ENCODE data around the gene HFE.

DNA sequence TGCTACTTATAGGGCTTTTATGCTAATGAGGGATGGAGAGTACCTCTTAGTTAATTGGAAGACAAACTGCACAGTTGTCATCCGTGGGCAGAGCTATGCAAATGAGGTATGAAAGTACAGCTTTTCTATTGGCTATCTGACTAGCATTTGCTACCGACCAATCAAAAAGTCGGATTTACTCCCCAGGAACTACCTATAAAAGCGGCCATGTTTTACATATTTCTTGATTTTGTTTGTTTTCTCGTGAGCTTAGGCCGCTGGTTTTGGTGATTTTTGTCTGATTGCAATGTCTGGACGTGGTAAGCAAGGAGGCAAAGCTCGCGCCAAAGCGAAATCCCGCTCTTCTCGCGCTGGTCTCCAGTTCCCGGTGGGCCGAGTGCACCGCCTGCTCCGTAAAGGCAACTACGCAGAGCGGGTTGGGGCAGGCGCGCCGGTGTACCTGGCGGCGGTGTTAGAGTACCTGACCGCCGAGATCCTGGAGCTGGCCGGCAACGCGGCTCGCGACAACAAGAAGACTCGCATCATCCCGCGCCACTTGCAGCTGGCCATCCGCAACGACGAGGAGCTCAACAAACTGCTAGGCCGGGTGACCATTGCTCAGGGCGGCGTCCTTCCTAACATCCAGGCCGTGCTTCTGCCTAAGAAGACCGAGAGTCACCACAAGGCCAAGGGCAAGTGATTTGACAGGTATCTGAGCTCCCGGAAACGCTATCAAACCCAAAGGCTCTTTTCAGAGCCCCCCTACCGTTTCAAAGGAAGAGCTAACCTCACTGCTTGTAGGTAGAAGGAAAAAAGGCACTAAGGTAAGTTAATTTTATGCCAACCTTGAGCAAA is 36.9 kb downstream of the HFE start:
- TF ChIP-seq, protein P1, sequence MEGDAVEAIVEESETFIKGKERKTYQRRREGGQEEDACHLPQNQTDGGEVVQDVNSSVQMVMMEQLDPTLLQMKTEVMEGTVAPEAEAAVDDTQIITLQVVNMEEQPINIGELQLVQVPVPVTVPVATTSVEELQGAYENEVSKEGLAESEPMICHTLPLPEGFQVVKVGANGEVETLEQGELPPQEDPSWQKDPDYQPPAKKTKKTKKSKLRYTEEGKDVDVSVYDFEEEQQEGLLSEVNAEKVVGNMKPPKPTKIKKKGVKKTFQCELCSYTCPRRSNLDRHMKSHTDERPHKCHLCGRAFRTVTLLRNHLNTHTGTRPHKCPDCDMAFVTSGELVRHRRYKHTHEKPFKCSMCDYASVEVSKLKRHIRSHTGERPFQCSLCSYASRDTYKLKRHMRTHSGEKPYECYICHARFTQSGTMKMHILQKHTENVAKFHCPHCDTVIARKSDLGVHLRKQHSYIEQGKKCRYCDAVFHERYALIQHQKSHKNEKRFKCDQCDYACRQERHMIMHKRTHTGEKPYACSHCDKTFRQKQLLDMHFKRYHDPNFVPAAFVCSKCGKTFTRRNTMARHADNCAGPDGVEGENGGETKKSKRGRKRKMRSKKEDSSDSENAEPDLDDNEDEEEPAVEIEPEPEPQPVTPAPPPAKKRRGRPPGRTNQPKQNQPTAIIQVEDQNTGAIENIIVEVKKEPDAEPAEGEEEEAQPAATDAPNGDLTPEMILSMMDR (IDR thresholded peaks at IDR 0.05; ENCODE audit: borderline replicate concordance, extremely low read depth, low read length, poor library complexity, severe bottlenecking) = no peak
- TF ChIP-seq EZH2 (IDR thresholded peaks at IDR 0.05; ENCODE audit: borderline replicate concordance, low read depth, low read length, severe bottlenecking) = no peak

All from DND-41 (cell line).